IMR-90 (cell line): ENCODE results near the gene CMIP.

Source experiments
- BHLHE40 ChIP-seq: fragments of 150-350 bp; IDR thresholded peaks from 2 replicates; pipeline ENCODE4 v1.6.1; 2016; ENCODE audit warnings: mild to moderate bottlenecking, low read depth, low read length
- CEBPB ChIP-seq: IDR thresholded peaks from 2 replicates; pipeline ENCODE4 v1.6.1; 2012; ENCODE audit warnings: low read depth, low read length, improper control_type of control experiment
- CHD1 ChIP-seq: IDR thresholded peaks from 2 replicates; pipeline ENCODE4 v1.6.1; 2012; ENCODE audit warnings: low read depth, low read length, improper control_type of control experiment
- CTCF ChIP-seq: conservative IDR thresholded peaks from 2 replicates; pipeline ENCODE4 v1.5.1; 2012; ENCODE audit warnings: mild to moderate bottlenecking, low read depth, low read length, improper control_type of control experiment
- ELK1 ChIP-seq: fragments of 150-350 bp; IDR thresholded peaks from 2 replicates; pipeline ENCODE4 v1.6.1; 2016; ENCODE audit warnings: low read depth, mild to moderate bottlenecking, low read length, moderate library complexity, borderline replicate concordance
- FOS ChIP-seq: fragments of 150-350 bp; IDR thresholded peaks from 2 replicates; pipeline ENCODE4 v1.6.1; 2016; ENCODE audit warnings: low read depth, low read length
- MAFK ChIP-seq: IDR thresholded peaks from 2 replicates; pipeline ENCODE4 v1.6.1; 2012; ENCODE audit warnings: low read depth, low read length, improper control_type of control experiment
- MXI1 ChIP-seq: IDR thresholded peaks from 2 replicates; pipeline ENCODE4 v1.6.1; 2012; ENCODE audit warnings: low read depth, mild to moderate bottlenecking, low read length, moderate library complexity, borderline replicate concordance
- POLR2A ChIP-seq: IDR thresholded peaks from 2 replicates; pipeline ENCODE4 v1.6.1; 2012; ENCODE audit warnings: mild to moderate bottlenecking, low read depth, low read length
- RAD21 ChIP-seq: IDR thresholded peaks from 2 replicates; pipeline ENCODE4 v1.6.1; 2012; ENCODE audit warnings: low read length, improper control_type of control experiment
- RFX5 ChIP-seq: IDR thresholded peaks from 2 replicates; pipeline ENCODE4 v1.8.0; 2012; ENCODE audit warnings: low read depth, mild to moderate bottlenecking, low read length, moderate library complexity
- SMC3 ChIP-seq: fragments of 150-350 bp; IDR thresholded peaks from 2 replicates; pipeline ENCODE4 v1.6.1; 2016; ENCODE audit warnings: low read depth, mild to moderate bottlenecking, antibody characterized with exemption, low read length, moderate library complexity
- USF2 ChIP-seq: fragments of 150-350 bp; IDR thresholded peaks from 2 replicates; pipeline ENCODE4 v1.6.1; 2017; ENCODE audit warnings: mild to moderate bottlenecking, antibody characterized with exemption, low read length, low read depth

GRCh38 chr16:81573533-81574020, 129.0 kb downstream of the CMIP start:
- TF ChIP-seq SMC3 (no peak), CTCF (no peak), CEBPB (no peak), RFX5 (no peak), POLR2A (no peak), BHLHE40 (no peak), CHD1 (no peak), FOS (no peak), USF2 (no peak), RAD21 (no peak), ELK1 (no peak), MAFK (no peak), MXI1 (no peak)
